HG03159 (cell line): ENCODE results near the gene SARS1.

Experiments used
- ATAC-seq: cut with Tn5 transposase; IDR thresholded peaks from one replicate; pipeline ENCODE4 v1.9.1; 2021; ENCODE audit warnings: mild to moderate bottlenecking, moderate library complexity; ENCODE audit not compliant: unreplicated experiment

The SARS1 gene

GRCh38 chr1:109225711-109226445 is 12.2 kb downstream of the SARS1 start:
- no peak for ATAC-seq

- ATAC-seq: no peak
Observed at GRCh38 chr1:109228167-109228566, 14.4 kb downstream of the SARS1 start.

GRCh38 chr1:109229531-109230127 is 15.9 kb downstream of the SARS1 start:
- no peak for ATAC-seq

- ATAC-seq: no peak
Observed at GRCh38 chr1:109231066-109231465, 17.3 kb downstream of the SARS1 start.

- no peak for ATAC-seq
Observed at GRCh38 chr1:109235137-109235536, 21.4 kb downstream of the SARS1 start.

GRCh38 chr1:109237512-109237911 is 23.8 kb downstream of the SARS1 start:
- no peak for ATAC-seq

- no peak for ATAC-seq
Observed at GRCh38 chr1:109238382-109238781, 24.7 kb downstream of the SARS1 start.

GRCh38 chr1:109239047-109239408 is 25.3 kb downstream of the SARS1 start:
- no peak for ATAC-seq

GRCh38 chr1:109239409-109240068 is 25.8 kb downstream of the SARS1 start:
- ATAC-seq: peak; percentile 65

- ATAC-seq: no peak
Observed at GRCh38 chr1:109240158-109241152, 26.7 kb downstream of the SARS1 start.

GRCh38 chr1:109241344-109241743 is 27.6 kb downstream of the SARS1 start:
- ATAC-seq: no peak

- no peak for ATAC-seq
Observed at GRCh38 chr1:109241841-109242345, 28.2 kb downstream of the SARS1 start.

- ATAC-seq: no peak
Observed at GRCh38 chr1:109242387-109242786, 28.7 kb downstream of the SARS1 start.

- ATAC-seq: no peak
Observed at GRCh38 chr1:109243221-109243620, 29.5 kb downstream of the SARS1 start.

- ATAC-seq: no peak
Observed at GRCh38 chr1:109243860-109244552, 30.3 kb downstream of the SARS1 start.

- ATAC-seq: no peak
Observed at GRCh38 chr1:109246141-109246551, 32.4 kb downstream of the SARS1 start.

- ATAC-seq: no peak
Observed at GRCh38 chr1:109247401-109248365, 34.0 kb downstream of the SARS1 start.

- no peak for ATAC-seq
Observed at GRCh38 chr1:109248444-109248796, 34.7 kb downstream of the SARS1 start.
